ENCODE data around the gene NANOS2. TPM values are rescaled to one million over a fixed set of nuclear protein-coding genes. Genes with fewer than 3 reads are reported as not detected.
A peak's percentile ranks its signal among the peaks of the same experiment; 100 is the strongest.
"Not testable (repeated sequence)": the region's sequence is repeated elsewhere in the genome, so short reads cannot be mapped to it uniquely, and the experiment has no call there.

NANOS2 gene
- total RNA-seq, 1 experiment from 2014 or later: not detected

DNA sequence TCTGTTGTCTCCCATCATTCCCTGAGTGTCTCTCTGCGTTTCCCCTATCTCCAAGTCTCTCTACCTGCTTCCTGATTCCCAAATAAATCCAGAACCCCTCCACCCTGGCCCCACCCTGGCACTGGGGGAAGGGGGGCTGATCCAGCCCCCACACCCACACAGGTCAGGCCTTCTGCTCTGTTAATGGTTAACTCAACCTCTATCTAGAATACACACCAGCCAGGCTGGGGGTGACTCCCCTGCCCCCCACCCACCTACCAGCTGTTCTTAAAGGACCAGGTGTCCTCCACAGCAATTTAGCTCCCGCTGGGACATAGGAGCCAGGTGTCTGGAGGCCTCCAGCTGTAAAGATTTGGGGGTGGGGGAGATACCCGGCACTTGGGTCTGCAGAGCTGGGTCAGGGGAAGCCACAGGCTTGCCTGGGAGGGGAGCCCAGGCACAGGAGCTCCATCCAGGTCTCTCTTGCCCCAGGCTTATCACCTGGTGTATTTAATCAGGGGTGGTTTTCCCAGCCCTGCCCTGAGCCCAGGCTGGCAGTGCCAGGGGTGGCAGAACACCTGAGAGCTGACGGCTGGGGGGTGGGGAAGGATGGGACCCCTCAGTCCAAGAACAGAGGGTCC lies 32.6 kb downstream of the NANOS2 start:
- peak; percentile 80 for DNase-seq
- no peaks in the 10 kb centered on the region for H3K36me3 ChIP-seq (replicated peaks; ENCODE audit: control insufficient read depth, insufficient read depth, low read length)
- H3K27me3 ChIP-seq (ENCODE audit: control insufficient read depth, insufficient read depth, low read length): no peaks in the 10 kb centered on the region
- peak overlapping the region; percentile 55 for H3K4me3 ChIP-seq (ENCODE audit: insufficient read depth, low read depth, low read length)

DNA sequence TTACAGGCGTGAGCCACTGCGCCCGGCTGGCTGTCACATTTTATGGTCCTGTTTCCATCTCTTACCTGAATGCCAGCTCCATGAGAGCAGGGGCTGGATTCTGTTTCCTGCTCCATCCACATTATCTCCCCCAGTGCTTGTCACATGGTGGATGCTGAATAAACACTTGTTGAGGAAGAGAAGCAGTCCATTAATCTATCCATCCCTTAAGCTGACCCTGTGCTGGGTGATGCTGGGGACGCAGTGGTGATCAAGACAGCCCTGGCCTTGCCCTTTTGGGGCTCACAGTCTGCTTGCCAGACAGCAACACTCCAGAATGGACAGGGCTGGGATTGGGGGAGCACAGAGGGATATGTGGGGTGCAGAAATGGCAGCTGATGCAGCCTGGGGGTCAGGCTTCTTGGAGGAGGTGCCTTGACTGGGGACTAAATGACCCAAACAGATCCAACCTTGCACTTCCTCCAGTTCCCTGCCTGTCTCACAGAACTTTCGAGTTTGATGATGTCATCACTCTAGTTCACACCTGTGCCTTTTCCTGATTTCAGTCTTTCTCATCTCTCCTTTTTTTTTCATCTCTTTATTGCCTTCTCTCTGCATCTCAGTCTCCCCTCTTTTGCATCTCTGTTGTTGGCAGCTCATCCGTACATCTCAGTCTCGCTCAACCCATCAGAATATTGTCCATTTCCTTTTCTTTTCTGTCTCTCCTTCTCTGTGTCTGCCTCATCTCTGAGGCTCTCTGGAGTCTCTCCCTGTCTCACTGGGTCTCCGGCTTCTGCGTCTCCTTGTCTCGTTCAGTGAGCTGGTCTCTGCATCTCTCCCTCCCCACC lies 33.3 kb downstream of the NANOS2 start:
- DNase-seq: peak; percentile 28
- Histone ChIP-seq H3K4me3 (ENCODE audit: insufficient read depth, low read depth, low read length) (no peak overlapping the region), H3K36me3 (replicated peaks; ENCODE audit: control insufficient read depth, insufficient read depth, low read length) (no peaks in the 10 kb centered on the region), H3K27me3 (ENCODE audit: control insufficient read depth, insufficient read depth, low read length) (no peaks in the 10 kb centered on the region)

DNA sequence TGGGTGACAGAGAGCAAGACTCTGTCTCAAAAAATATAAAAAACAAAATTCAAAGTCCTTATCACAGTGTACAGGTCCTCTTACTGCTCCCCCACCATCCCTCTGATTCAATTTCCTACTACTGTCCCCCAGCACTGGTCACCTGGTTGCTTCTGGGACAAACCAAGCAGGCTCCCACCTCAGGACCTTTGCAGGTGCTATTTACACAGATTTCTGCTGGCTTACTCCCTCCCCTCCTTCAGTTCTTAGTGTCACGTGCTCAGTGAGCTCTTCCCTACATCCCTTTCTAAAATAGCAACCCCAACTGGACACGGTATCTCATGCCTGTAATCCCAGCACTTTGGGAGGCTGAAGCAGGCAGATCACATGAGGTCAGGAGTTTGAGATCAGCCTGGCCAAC lies 34.6 kb downstream of the NANOS2 start:
- DNase-seq: peak; percentile 7
- Histone ChIP-seq H3K36me3 (replicated peaks; ENCODE audit: control insufficient read depth, insufficient read depth, low read length) (no peaks in the 10 kb centered on the region), H3K27me3 (ENCODE audit: control insufficient read depth, insufficient read depth, low read length) (no peaks in the 10 kb centered on the region), H3K4me3 (ENCODE audit: insufficient read depth, low read depth, low read length) (no peak overlapping the region)

DNA sequence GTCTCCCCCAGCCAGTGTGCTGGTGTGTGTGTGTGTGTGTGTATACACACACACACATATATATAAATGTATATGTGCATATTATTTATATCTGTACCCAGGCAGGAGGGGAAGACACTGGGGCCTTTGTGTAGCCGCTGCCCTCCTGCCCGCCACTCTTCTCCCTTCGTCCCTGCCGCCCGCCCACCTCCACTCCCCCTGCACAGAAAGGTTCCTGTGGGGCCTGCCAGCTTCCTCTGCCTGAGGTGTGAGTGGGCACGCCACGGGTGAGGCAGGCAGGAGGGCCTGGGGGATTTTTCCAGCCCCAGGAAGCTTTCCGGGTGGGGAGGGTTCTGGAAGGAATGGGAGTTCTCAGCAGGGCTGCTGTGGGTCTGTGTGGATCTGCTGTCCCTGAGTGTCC lies 35.5 kb downstream of the NANOS2 start:
- Histone ChIP-seq H3K27me3 (ENCODE audit: control insufficient read depth, insufficient read depth, low read length) (no peaks in the 10 kb centered on the region), H3K4me3 (ENCODE audit: insufficient read depth, low read depth, low read length) (no peak overlapping the region), H3K36me3 (replicated peaks; ENCODE audit: control insufficient read depth, insufficient read depth, low read length) (no peaks in the 10 kb centered on the region)
- peak; percentile 33 for DNase-seq

DNA sequence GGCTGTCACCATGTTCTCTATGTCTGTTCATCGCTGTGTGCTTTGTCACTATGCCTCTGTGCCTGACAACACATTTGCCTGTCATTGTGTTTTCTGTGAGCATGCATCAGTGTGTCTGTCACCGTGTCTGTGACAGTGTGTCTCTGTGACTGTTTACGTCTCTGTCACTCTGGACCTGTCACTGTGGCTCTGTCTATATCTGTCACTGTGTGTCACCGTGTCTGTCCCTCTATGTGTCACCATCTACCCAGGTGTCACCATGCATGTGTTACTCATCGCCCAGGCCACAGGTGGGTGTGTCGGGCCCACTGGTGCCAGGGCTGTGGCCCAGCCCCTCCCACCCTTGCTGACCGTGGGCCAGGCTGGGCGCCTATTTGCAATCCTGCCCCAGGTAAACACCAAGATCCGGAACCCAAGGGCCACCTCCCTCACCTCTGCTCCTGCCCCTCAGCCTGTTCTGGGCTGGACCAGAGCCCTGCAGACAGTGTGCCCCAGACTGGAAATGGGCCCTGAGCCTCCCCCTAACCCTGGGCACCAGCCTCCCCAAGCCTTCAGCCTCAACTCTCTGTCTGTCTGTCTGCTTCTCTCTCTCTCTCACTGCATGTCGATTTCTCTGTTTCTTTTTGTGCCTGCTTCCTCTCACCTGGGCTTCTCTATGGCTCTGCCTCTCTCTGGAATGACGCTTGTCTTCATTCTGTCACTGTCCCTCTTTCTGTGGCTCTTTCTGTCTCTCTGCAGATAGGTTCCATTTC lies 36.4 kb downstream of the NANOS2 start:
- Histone ChIP-seq H3K27me3 (ENCODE audit: control insufficient read depth, insufficient read depth, low read length) (no peaks in the 10 kb centered on the region), H3K36me3 (replicated peaks; ENCODE audit: control insufficient read depth, insufficient read depth, low read length) (no peaks in the 10 kb centered on the region), H3K4me3 (ENCODE audit: insufficient read depth, low read depth, low read length) (no peak overlapping the region)
- peak; percentile 45 for DNase-seq

DNA sequence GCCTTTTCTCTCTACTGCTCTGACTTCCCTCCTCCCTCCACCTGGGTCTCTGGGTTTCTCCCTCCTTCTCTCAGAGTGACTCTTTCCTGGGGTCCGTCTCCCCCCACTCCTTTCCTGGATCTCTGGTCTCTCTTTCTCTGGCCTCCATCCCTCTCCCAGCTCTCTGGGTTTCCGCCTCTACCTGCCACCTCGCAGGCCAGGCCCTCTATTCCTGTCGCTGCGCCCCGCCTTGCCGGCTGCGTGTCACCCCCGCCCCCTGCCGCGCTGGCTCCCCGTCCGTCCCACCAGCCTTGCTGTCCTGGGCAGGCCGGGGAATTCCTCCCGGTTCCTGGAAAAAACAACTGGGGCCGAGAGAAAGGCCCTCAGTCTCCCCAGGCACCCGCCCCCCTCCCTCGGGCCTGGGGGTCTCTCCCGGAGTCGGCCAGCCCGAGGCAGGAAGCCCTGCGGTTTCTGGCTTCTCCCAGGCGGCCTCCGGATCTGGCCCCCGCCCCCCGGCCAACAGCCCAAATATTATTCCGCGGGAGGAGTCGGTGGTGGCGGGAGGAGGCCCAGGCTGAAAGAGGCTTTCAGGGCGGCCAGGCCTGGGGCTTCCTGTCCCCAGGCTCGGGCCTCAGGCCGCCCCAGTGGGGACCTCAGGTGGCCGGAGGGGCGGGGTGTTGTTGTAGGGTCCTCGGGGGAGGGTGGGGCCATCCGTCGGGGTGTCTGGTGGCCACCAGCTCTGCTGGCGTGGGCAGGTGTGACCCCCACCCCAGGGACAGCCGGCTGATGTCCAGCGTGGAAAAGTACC lies 38.0 kb downstream of the NANOS2 start:
- Histone ChIP-seq H3K27me3 (ENCODE audit: control insufficient read depth, insufficient read depth, low read length) (no peaks in the 10 kb centered on the region), H3K36me3 (replicated peaks; ENCODE audit: control insufficient read depth, insufficient read depth, low read length) (peaks cover 2% of the 10 kb centered on the region), H3K4me3 (ENCODE audit: insufficient read depth, low read depth, low read length) (peak overlapping the region; percentile 32)
- DNase-seq: peak; percentile 87

DNA sequence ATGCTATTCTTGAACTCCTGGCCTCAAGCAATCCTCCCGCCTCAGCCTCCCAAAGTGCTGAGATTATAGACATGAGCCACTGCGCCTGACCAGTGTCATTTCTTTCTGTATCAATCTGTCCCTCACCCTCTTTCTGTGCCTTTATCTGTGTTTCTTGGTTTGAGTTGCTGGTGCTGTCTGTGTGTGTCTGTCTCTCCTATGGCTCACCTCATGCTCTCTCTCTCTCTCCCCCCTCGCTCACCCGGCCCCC lies 38.5 kb downstream of the NANOS2 start:
- no peaks in the 10 kb centered on the region for H3K27me3 ChIP-seq (ENCODE audit: control insufficient read depth, insufficient read depth, low read length)
- no peak for DNase-seq
- peaks cover 2% of the 10 kb centered on the region for H3K36me3 ChIP-seq (replicated peaks; ENCODE audit: control insufficient read depth, insufficient read depth, low read length)
- peak overlapping the region; percentile 32; the same call in 1 of the 2 replicates for H3K4me3 ChIP-seq (ENCODE audit: insufficient read depth, low read depth, low read length)

DNA sequence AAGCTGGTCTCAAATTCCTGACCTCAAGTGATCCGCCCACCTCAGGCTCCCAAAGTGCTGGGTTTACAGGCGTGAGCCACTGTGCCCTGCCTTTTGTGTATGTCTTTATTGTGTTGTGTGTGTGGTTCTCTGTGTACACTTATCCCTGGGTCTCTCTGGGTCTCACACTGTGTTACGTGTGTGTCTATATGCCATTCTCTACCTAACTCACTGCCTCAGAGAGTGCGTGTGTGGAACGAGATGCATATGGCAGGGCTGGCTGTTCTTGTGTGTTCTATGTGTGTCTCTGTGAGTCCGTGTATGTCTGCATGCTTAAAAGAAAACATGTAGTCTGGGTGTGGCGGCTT lies 40.0 kb downstream of the NANOS2 start:
- Histone ChIP-seq H3K4me3 (ENCODE audit: insufficient read depth, low read depth, low read length) (no peak overlapping the region), H3K27me3 (ENCODE audit: control insufficient read depth, insufficient read depth, low read length) (no peaks in the 10 kb centered on the region), H3K36me3 (replicated peaks; ENCODE audit: control insufficient read depth, insufficient read depth, low read length) (peaks cover 2% of the 10 kb centered on the region)
- DNase-seq: peak; percentile 22

DNA sequence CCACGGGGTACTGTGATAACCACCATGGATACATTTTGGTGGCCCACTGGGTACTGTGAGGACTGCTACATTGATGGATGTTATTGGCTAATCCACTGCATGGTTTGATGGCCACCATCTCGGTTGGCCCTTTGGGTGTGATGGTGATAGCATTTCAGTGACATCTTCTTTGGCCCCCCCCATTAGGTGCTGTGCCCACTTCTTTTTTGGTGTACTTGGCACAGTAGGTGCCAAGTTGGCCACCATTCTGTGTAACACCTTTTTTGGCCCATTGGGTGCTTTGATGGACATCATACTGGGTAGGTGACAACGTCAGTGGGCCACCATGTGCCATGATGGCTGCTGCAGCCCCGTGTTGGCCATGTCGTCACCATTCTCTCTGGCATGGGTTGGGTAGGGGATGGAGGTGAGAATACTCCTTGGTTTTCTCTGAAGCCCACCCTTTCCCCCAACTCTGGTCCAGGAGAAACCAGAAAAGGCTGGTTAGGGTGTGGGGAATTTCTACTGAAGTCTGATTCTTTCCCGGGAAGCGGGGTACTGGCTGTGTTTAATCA lies 41.3 kb downstream of the NANOS2 start:
- Histone ChIP-seq H3K27me3 (ENCODE audit: control insufficient read depth, insufficient read depth, low read length) (no peaks in the 10 kb centered on the region), H3K36me3 (replicated peaks; ENCODE audit: control insufficient read depth, insufficient read depth, low read length) (peaks cover 2% of the 10 kb centered on the region), H3K4me3 (ENCODE audit: insufficient read depth, low read depth, low read length) (no peak overlapping the region)
- DNase-seq: no peak

DNA sequence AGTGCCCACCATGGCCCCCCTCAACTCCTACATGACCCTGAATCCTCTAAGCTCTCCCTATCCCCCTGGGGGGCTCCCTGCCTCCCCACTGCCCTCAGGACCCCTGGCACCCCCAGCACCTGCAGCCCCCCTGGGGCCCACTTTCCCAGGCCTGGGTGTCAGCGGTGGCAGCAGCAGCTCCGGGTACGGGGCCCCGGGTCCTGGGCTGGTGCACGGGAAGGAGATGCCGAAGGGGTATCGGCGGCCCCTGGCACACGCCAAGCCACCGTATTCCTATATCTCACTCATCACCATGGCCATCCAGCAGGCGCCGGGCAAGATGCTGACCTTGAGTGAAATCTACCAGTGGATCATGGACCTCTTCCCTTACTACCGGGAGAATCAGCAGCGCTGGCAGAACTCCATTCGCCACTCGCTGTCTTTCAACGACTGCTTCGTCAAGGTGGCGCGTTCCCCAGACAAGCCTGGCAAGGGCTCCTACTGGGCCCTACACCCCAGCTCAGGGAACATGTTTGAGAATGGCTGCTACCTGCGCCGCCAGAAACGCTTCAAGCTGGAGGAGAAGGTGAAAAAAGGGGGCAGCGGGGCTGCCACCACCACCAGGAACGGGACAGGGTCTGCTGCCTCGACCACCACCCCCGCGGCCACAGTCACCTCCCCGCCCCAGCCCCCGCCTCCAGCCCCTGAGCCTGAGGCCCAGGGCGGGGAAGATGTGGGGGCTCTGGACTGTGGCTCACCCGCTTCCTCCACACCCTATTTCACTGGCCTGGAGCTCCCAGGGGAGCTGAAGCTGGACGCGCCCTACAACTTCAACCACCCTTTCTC lies 42.3 kb downstream of the NANOS2 start:
- Histone ChIP-seq H3K4me3 (ENCODE audit: insufficient read depth, low read depth, low read length) (no peak overlapping the region), H3K27me3 (ENCODE audit: control insufficient read depth, insufficient read depth, low read length) (no peaks in the 10 kb centered on the region), H3K36me3 (replicated peaks; ENCODE audit: control insufficient read depth, insufficient read depth, low read length) (peaks cover 2% of the 10 kb centered on the region)
- peak; percentile 39 for DNase-seq

DNA sequence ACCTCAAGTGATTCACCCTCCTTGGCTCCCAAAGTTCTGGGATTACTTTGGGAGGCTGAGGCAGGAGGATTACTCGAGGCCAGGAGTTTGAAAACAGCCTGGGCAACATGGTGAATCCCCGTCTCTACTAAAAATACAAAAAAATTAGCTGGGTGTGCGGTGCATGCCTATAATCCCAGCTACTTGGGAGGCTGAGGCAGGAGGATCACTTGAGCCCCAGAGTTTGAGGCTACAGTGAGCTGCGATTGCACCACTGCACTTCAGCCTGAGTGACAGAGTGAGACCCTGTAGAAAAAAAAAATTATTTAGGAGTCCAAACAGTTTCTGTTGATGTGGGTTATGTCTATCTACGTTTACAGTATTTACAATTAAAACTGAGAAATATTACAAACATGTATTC lies 43.8 kb downstream of the NANOS2 start:
- Histone ChIP-seq H3K36me3 (replicated peaks; ENCODE audit: control insufficient read depth, insufficient read depth, low read length) (peaks cover 2% of the 10 kb centered on the region), H3K27me3 (ENCODE audit: control insufficient read depth, insufficient read depth, low read length) (no peaks in the 10 kb centered on the region), H3K4me3 (ENCODE audit: insufficient read depth, low read depth, low read length) (no peak overlapping the region)
- DNase-seq: no peak

DNA sequence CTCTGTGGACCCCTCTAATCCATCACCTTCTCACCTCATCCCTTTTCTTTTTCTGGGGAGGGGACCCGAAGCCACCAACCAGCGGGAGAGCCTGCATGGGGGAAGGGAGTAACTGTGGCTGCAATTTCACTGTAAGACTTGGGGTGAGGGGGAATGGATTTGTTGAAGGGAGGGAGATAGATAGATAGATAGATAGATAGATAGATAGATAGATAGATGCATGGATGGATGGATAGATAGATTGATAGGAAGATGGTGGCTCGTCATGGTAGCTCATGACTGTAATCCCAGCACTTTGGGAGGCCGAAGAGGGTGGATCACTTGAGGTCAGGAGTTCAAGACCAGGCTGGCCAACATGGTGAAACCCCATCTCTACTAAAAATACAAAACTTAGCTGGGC lies 47.3 kb downstream of the NANOS2 start:
- not testable (repeated sequence) for DNase-seq; H3K27me3 ChIP-seq (ENCODE audit: control insufficient read depth, insufficient read depth, low read length); H3K36me3 ChIP-seq (replicated peaks; ENCODE audit: control insufficient read depth, insufficient read depth, low read length); H3K4me3 ChIP-seq (ENCODE audit: insufficient read depth, low read depth, low read length)

DNA sequence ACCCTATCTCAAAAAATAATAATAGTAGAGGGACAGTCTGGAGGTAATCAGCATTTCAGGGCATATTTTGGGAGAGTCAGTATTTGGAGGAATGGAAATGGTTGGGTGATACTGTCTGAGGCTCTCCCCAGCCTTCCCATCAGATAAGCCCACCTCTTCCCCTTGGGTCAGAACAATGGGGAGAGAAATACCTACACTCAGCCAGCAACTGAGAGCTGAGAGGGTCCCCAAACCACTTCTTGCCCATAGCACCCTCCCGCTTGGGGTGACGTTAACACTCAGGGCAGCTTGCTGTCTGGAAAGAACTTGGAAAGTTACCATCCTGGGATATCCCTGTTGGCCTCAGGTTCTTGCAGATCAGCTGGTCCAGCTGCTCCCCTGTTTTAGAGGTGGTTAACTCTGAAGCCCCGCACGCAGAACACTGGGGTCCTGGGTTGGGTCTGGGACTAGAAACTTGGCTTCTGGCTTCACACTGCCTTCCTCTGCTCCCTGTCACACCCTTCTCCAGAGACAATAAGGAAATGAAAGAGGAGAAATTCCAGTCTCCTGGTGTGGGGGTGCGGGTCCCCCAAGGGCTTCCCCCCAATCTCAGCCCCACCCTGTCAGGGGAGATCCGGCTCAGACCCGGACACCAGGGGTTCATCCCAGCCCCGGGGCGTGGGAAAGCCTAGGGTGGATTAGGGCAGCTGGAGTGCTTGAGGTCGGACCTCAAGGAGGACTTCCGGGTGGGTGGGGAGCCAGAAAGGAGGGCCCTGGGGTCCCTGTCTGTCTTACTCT lies 48.0 kb downstream of the NANOS2 start:
- Histone ChIP-seq H3K36me3 (replicated peaks; ENCODE audit: control insufficient read depth, insufficient read depth, low read length) (no peaks in the 10 kb centered on the region; the same call in 1 of the 2 replicates), H3K27me3 (ENCODE audit: control insufficient read depth, insufficient read depth, low read length) (no peaks in the 10 kb centered on the region; the same call in 1 of the 2 replicates), H3K4me3 (ENCODE audit: insufficient read depth, low read depth, low read length) (no peak overlapping the region)
- peak; percentile 43 for DNase-seq

All from H7 (cell line).